HepG2 (cell line): Measurements from ENCODE around the gene GSTP1. TPM values are rescaled to one million over a fixed set of nuclear protein-coding genes. Genes with fewer than 3 reads are reported as not detected.

Experiments used
- AKAP8 ChIP-seq: sonication (generic); formaldehyde crosslinking; IDR thresholded peaks from 2 replicates; pipeline ENCODE4 v1.5.1; 2020; ENCODE audit warnings: mild to moderate bottlenecking, missing genetic modification reagents
- ETV5 ChIP-seq: IDR thresholded peaks from 2 replicates; pipeline ENCODE4 v1.6.1; 2018; ENCODE audit warnings: missing biosample characterization, missing genetic modification reagents, inconsistent platforms, borderline replicate concordance
- HDAC6 ChIP-seq: fragments of 200-600 bp; sonication (generic); IDR thresholded peaks from 2 replicates; pipeline ENCODE4 v1.7.0; 2017; ENCODE audit warnings: mild to moderate bottlenecking, antibody characterized with exemption, low read length, low read depth
- NFATC3 ChIP-seq: sonication (generic); formaldehyde crosslinking; IDR thresholded peaks from 2 replicates; pipeline ENCODE4 v1.5.1; 2020; ENCODE audit warnings: mild to moderate bottlenecking, missing genetic modification reagents
- SIN3B ChIP-seq: fragments of 150-350 bp; IDR thresholded peaks from 2 replicates; pipeline ENCODE4 v1.6.1; 2014; ENCODE audit warnings: low read length
- SP1 ChIP-seq, 2 experiments: fragments of 450-650 bp in 1 of 2; sonication (generic) in 1 of 2; formaldehyde crosslinking in 1 of 2; IDR thresholded peaks; 2 replicates each; pipeline versions ENCODE4 v1.4.0 to v1.6.1; 2016 to 2020; ENCODE audit warnings: missing genetic modification reagents in 1 of 2
- ZNF792 ChIP-seq: IDR thresholded peaks from 2 replicates; pipeline ENCODE4 v1.6.1; 2016
- polyA plus RNA-seq, 8 experiments: library from polyadenylated mRNA; depleted of rRNA in 3 of 8; stranded (reverse) in 7 of 8; unstranded in 1 of 8; fragments of >200 nt; fragmentation: Illumina TruSeq in 4 of 8; extraction: Trizol in 4 of 8; gene quantifications; 2 replicates each; pipeline versions ENCODE4 v1.2.1 to v1.2.3, GENCODE V29; 2011 to 2016; ENCODE audit warnings: low read depth in 4 of 8, missing spikeins in 1 of 8, mixed read lengths in 1 of 8; ENCODE audit not compliant: insufficient read depth in 1 of 8
- total RNA-seq, 5 experiments: library from RNA; depleted of rRNA; stranded (reverse); fragments of >200 nt; fragmentation: Illumina TruSeq; extraction: Trizol; gene quantifications; 2 replicates each; pipeline ENCODE4 v1.2.3, GENCODE V29; 2016; ENCODE audit warnings: low read depth in 1 of 5
- TF ChIP-seq, protein P1 (sequence below): sonication (generic); formaldehyde crosslinking; IDR thresholded peaks from 2 replicates; pipeline ENCODE4 v1.5.0; 2020; ENCODE audit warnings: mild to moderate bottlenecking, missing genetic modification reagents, borderline replicate concordance
- TF ChIP-seq, protein P2 (sequence below): sonication (generic); formaldehyde crosslinking; IDR thresholded peaks from 2 replicates; pipeline ENCODE4 v1.9.0; 2021; ENCODE audit warnings: mild to moderate bottlenecking, missing genetic modification reagents

The GSTP1 gene
- total and polyA plus RNA-seq, 2 of the 13 experiments (the other 11 are each of a cell fraction or from before 2014, with no cell fraction given): not detected

DNA sequence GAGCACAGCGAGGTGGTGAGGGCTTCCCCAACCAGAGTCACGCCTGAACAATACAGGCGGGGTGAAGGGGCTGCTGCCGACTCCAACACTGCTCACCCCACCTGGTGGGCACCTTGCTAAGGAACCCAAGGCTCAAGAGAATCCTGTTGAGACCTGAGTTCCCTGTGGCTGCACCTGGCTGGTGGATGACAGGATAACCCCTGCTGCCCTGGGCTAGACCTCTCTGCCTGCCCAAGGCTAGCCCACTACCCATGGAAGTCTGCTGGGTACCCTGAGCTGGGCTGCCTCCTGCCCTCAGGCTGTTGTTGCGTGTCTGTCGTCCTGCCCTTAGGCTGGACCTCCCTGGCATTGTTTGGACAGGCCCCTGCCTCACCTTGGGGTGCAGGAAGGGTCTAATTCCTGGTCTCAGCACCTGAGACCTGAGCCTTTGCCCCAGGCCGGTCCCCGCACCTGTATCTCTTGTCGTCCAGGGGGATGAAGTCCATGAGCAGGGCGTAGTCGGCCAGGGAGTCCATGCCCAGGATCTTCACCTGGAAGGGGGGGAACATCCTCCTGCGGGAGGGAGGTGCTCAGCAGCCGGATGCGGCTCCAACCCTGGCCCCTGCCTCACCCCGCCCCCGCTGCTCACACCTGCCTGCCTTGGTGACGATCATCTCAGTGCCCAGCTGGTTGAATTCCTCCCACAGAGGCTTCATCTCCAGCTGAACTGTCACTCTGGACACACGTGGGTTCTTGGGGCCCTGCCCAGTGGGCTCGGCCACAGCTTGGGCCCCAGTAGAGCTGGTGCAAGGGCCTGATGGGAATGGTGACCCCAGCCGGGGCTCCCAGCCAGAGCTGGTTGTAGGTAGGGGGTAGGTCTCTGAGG lies 51.0 kb downstream of the GSTP1 start (continued):
- TF ChIP-seq SP1 (IDR thresholded peaks at IDR 0.05) (no peak), SP1 (CRISPR knock-in tag; IDR thresholded peaks at IDR 0.05) (no peak), ETV5 (CRISPR knock-in tag) (peak; percentile 36; the same call in 1 of the 2 replicates), ZNF792 (no peak), SIN3B (no peak), HDAC6 (no peak), AKAP8 (CRISPR knock-in tag) (peak; percentile 0; the same call in 1 of the 2 replicates), NFATC3 (no peak)
- TF ChIP-seq, protein P1, sequence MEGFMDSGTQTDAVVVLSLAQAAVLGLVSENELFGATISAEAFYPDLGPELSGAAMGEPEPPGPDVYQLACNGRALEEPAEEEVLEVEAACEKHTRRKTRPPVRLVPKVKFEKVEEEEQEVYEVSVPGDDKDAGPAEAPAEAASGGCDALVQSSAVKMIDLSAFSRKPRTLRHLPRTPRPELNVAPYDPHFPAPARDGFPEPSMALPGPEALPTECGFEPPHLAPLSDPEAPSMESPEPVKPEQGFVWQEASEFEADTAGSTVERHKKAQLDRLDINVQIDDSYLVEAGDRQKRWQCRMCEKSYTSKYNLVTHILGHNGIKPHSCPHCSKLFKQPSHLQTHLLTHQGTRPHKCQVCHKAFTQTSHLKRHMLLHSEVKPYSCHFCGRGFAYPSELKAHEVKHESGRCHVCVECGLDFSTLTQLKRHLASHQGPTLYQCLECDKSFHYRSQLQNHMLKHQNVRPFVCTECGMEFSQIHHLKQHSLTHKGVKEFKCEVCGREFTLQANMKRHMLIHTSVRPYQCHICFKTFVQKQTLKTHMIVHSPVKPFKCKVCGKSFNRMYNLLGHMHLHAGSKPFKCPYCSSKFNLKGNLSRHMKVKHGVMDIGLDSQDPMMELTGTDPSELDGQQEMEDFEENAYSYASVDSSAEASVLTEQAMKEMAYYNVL: 0 out of 2 replicates have a peak, but pooled peaks have one; percentile 20
- TF ChIP-seq, protein P2, sequence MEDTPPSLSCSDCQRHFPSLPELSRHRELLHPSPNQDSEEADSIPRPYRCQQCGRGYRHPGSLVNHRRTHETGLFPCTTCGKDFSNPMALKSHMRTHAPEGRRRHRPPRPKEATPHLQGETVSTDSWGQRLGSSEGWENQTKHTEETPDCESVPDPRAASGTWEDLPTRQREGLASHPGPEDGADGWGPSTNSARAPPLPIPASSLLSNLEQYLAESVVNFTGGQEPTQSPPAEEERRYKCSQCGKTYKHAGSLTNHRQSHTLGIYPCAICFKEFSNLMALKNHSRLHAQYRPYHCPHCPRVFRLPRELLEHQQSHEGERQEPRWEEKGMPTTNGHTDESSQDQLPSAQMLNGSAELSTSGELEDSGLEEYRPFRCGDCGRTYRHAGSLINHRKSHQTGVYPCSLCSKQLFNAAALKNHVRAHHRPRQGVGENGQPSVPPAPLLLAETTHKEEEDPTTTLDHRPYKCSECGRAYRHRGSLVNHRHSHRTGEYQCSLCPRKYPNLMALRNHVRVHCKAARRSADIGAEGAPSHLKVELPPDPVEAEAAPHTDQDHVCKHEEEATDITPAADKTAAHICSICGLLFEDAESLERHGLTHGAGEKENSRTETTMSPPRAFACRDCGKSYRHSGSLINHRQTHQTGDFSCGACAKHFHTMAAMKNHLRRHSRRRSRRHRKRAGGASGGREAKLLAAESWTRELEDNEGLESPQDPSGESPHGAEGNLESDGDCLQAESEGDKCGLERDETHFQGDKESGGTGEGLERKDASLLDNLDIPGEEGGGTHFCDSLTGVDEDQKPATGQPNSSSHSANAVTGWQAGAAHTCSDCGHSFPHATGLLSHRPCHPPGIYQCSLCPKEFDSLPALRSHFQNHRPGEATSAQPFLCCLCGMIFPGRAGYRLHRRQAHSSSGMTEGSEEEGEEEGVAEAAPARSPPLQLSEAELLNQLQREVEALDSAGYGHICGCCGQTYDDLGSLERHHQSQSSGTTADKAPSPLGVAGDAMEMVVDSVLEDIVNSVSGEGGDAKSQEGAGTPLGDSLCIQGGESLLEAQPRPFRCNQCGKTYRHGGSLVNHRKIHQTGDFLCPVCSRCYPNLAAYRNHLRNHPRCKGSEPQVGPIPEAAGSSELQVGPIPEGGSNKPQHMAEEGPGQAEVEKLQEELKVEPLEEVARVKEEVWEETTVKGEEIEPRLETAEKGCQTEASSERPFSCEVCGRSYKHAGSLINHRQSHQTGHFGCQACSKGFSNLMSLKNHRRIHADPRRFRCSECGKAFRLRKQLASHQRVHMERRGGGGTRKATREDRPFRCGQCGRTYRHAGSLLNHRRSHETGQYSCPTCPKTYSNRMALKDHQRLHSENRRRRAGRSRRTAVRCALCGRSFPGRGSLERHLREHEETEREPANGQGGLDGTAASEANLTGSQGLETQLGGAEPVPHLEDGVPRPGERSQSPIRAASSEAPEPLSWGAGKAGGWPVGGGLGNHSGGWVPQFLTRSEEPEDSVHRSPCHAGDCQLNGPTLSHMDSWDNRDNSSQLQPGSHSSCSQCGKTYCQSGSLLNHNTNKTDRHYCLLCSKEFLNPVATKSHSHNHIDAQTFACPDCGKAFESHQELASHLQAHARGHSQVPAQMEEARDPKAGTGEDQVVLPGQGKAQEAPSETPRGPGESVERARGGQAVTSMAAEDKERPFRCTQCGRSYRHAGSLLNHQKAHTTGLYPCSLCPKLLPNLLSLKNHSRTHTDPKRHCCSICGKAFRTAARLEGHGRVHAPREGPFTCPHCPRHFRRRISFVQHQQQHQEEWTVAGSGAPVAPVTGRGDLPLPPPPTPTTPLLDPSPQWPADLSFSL (CRISPR knock-in tag): no peak
